Esophagus squamous epithelium (tissue), 4 donors: ENCODE measurements around the gene PIP5K1B.

Experiments
- POLR2A ChIP-seq, 4 donors: fragments of 450-650 bp; IDR thresholded peaks; one replicate each; pipeline ENCODE4 v1.6.1; 2017; ENCODE audit warnings: antibody characterized with exemption in 4 of 4, mild to moderate bottlenecking in 4 of 4, moderate library complexity in 3 of 4
- TF ChIP-seq, protein P1 (sequence below), 6 experiments: fragments of 450-650 bp in 4 of 6; fragments of 200-600 bp in 2 of 6; sonication (generic) in 2 of 6; IDR thresholded peaks; one replicate each; pipeline ENCODE4 v1.5.1; 2016 to 2019; ENCODE audit warnings: antibody characterized with exemption in 6 of 6, mild to moderate bottlenecking in 4 of 6, moderate library complexity in 4 of 6

DNA sequence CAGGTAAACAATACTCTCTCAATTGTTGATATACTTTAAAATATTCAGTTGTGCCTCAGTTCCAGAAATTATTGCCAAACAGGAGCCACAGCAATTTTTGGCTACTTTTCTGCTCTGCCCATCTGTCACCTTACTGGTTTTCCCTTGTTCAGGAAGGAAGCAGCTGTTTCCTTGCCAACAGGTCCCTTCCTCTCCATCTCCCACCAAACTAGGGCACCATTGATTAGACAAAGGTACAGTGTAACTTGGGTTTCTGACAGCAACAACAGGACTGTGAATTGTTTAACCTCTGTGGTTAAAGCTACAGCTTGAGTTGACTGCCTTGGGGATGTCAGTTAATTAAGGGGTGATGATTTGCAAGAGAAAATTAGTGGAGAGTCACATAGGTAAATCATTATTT is 76.9 kb downstream of the PIP5K1B start:
- TF ChIP-seq, protein P1, sequence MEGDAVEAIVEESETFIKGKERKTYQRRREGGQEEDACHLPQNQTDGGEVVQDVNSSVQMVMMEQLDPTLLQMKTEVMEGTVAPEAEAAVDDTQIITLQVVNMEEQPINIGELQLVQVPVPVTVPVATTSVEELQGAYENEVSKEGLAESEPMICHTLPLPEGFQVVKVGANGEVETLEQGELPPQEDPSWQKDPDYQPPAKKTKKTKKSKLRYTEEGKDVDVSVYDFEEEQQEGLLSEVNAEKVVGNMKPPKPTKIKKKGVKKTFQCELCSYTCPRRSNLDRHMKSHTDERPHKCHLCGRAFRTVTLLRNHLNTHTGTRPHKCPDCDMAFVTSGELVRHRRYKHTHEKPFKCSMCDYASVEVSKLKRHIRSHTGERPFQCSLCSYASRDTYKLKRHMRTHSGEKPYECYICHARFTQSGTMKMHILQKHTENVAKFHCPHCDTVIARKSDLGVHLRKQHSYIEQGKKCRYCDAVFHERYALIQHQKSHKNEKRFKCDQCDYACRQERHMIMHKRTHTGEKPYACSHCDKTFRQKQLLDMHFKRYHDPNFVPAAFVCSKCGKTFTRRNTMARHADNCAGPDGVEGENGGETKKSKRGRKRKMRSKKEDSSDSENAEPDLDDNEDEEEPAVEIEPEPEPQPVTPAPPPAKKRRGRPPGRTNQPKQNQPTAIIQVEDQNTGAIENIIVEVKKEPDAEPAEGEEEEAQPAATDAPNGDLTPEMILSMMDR (IDR thresholded peaks at IDR 0.05) = no peak
- no peak for TF ChIP-seq POLR2A (IDR thresholded peaks at IDR 0.05)
